ENCODE results near the gene SATB1.

- TF ChIP-seq RAD21 (conservative IDR thresholded peaks at IDR 0.05), result no peak
- no peak for TF ChIP-seq CTCF (IDR thresholded peaks at IDR 0.05; ENCODE audit: poor library complexity, severe bottlenecking)
These were observed 23.7 kb downstream of the SATB1 start for GRCh38 chr3:18401300-18401961.
